Esophagus squamous epithelium (tissue), 5 donors: ENCODE measurements around the gene SCG3. TPM values are rescaled to one million over a fixed set of nuclear protein-coding genes. Genes with fewer than 3 reads are reported as not detected.

Experiments used
- DNase-seq: peaks from one replicate; lab custom pipeline; 2025; lab: John Stamatoyannopoulos, UW
- H3K27ac ChIP-seq, 4 donors: fragments of 200-600 bp; sonication (generic); one replicate each; pipeline ENCODE4 v1.5.1; 2016 to 2019; ENCODE audit warnings: mild to moderate bottlenecking in 1 of 4
- H3K27me3 ChIP-seq, 4 donors: fragments of 200-600 bp; sonication (generic); 1 replicate in 3 of 4; 2 replicates in 1 of 4; pipeline versions ENCODE4 v1.5.1 to v1.6.0; 2017 to 2021; ENCODE audit warnings: antibody characterized with exemption in 1 of 4
- H3K36me3 ChIP-seq, 3 donors: fragments of 200-600 bp; sonication (generic); one replicate each; pipeline ENCODE4 v1.5.1; 2016 to 2019
- H3K4me1 ChIP-seq, 3 donors: fragments of 200-600 bp; sonication (generic); one replicate each; pipeline ENCODE4 v1.5.1; 2017 to 2019
- H3K4me3 ChIP-seq, 4 donors: fragments of 200-600 bp; sonication (generic); 1 replicate in 3 of 4; 2 replicates in 1 of 4; pipeline ENCODE4 v1.5.1; 2016 to 2019; ENCODE audit warnings: mild to moderate bottlenecking in 2 of 4, moderate library complexity in 1 of 4
- H3K9me3 ChIP-seq, 3 donors: fragments of 200-600 bp; sonication (generic); one replicate each; pipeline ENCODE4 v1.5.1; 2016 to 2019
- POLR2A ChIP-seq, 4 donors: fragments of 450-650 bp; IDR thresholded peaks; one replicate each; pipeline ENCODE4 v1.6.1; 2017; ENCODE audit warnings: antibody characterized with exemption in 4 of 4, mild to moderate bottlenecking in 4 of 4, moderate library complexity in 3 of 4
- WGBS, 2 donors: methylation state at CpG; one replicate each; pipeline ENCODE4 v1.1.5; 2018; 5-methylcytosine and 5-hydroxymethylcytosine counted together
- intact Hi-C: fragments of 100-400 bp; cut with DNase I; formaldehyde crosslinking; loops from one replicate; pipeline ENCODE4 v1.15.0; 2022
- total RNA-seq, 4 donors: library from RNA; depleted of rRNA; stranded (reverse); fragments of >200 nt; gene quantifications; one replicate each; pipeline ENCODE4 v1.1.0, GENCODE V29; 2016
- TF ChIP-seq, protein P1 (sequence below), 6 experiments: fragments of 450-650 bp in 4 of 6; fragments of 200-600 bp in 2 of 6; sonication (generic) in 2 of 6; IDR thresholded peaks; one replicate each; pipeline ENCODE4 v1.5.1; 2016 to 2019; ENCODE audit warnings: antibody characterized with exemption in 6 of 6, mild to moderate bottlenecking in 4 of 6, moderate library complexity in 4 of 6
- donor health status: DM: yes; HTN: yes; CAD: no.

The SCG3 gene
- total RNA-seq, 4 donors from 2014 or later, result 0.38 TPM; not detected in 3

DNA sequence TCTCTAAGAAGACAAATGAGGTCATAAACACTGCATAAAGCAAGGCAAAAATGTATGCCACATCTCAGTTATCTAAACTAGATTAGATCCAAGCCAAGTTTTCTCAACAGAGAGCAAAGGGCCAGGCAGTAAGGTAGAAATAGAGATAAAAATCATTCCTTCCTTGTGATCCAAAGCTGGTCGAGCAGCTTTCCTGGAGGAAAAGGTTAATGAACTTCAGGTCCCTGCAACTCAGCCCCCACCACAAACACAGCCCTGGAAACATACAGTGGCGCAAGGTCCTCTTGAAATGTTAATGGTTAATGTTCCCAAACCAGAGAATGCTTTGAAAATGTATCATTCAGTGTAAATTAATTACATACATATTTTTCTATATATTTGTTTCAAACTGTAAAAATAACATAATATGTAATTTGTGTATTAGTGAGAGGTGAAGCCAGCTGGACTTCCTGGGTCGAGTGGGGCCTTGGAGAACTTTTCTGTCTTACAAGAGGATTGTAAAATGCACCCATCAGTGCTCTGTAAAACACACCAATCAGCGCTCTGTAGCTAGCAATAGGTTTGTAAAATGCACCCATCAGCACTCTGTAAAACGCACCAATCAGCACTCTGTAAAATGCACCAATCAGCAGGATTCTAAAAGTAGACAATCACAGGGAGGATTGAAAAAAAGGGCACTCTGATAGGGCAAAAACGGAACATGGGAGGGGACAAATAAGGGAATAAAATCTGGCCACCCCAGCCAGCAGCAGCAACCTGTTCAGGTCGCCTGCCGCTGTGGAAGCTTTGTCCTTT, 39.1 kb downstream of the SCG3 start:
- Histone ChIP-seq H3K4me1 (peaks cover 0 to 20% (median 7%) of the 10 kb centered on the region in 3 donors), H3K9me3 (no peaks in the 10 kb centered on the region)
- WGBS, 2 donors, result 77 to 80% methylated on average over 8 of the region's 8 CpGs

DNA sequence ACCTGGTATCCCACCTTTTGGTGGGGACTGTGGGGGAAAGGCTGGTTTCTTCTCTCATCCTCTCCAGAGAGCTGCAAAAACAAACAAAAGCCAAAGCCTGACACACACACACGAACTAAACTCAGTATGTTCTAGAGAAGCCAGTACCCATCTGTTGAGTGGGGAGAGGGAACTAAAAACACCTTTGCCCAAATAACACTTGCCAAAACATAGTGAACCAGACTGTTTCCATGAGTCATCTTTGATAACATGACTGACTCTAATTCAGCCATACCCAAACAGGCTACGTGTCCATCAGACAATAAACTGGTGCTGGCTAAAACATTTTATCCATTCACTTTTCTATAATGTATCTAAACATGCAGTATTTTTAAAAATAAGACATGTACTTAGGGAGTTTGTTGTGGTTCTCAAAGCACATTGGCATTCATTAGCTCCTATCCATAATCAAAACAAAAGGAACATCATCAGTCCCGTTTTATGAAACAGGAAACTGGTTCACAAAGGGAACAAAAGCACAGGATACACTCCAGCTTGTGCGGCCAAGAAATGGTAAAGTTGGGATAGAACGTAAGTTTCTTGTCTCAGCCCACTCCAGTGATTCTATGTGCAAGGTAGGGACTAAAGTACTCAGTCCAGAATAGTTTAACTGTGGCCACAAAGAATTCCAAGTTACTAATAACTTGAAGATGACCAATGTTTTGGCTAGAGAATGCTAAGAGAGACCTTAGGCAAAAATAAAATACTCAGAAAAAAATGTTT, 40.1 kb downstream of the SCG3 start:
- H3K27me3 ChIP-seq, result no peaks in the 10 kb centered on the region
- DNase-seq, result no peak
- H3K9me3 ChIP-seq, result no peaks in the 10 kb centered on the region
- peak overlapping the region in 1 of 4 donors; percentile 29 for H3K27ac ChIP-seq
- WGBS, 2 donors, result 45 to 53% methylated on average over 5 of the region's 5 CpGs
- intact Hi-C loops, result no loop called here
- H3K4me3 ChIP-seq, result no peak overlapping the region
- TF ChIP-seq, protein P1, sequence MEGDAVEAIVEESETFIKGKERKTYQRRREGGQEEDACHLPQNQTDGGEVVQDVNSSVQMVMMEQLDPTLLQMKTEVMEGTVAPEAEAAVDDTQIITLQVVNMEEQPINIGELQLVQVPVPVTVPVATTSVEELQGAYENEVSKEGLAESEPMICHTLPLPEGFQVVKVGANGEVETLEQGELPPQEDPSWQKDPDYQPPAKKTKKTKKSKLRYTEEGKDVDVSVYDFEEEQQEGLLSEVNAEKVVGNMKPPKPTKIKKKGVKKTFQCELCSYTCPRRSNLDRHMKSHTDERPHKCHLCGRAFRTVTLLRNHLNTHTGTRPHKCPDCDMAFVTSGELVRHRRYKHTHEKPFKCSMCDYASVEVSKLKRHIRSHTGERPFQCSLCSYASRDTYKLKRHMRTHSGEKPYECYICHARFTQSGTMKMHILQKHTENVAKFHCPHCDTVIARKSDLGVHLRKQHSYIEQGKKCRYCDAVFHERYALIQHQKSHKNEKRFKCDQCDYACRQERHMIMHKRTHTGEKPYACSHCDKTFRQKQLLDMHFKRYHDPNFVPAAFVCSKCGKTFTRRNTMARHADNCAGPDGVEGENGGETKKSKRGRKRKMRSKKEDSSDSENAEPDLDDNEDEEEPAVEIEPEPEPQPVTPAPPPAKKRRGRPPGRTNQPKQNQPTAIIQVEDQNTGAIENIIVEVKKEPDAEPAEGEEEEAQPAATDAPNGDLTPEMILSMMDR (IDR thresholded peaks at IDR 0.05), result no peak
- TF ChIP-seq POLR2A (IDR thresholded peaks at IDR 0.05), result no peak
- H3K4me1 ChIP-seq, result peaks cover 4 to 30% (median 13%) of the 10 kb centered on the region in 3 donors
- H3K36me3 ChIP-seq, result peaks cover 0 to 13% (median 0%) of the 10 kb centered on the region in 3 donors

More for the DNA sequence above, 39.1 kb downstream of the SCG3 start:
- no peak for DNase-seq
- Histone ChIP-seq H3K27ac (no peak overlapping the region), H3K4me3 (no peak overlapping the region), H3K27me3 (no peaks in the 10 kb centered on the region), H3K36me3 (peaks cover 0 to 13% (median 0%) of the 10 kb centered on the region in 3 donors)
- no peak for TF ChIP-seq POLR2A (IDR thresholded peaks at IDR 0.05)
- TF ChIP-seq, protein P1 (IDR thresholded peaks at IDR 0.05), result no peak
- intact Hi-C loops, result no loop called here

DNA sequence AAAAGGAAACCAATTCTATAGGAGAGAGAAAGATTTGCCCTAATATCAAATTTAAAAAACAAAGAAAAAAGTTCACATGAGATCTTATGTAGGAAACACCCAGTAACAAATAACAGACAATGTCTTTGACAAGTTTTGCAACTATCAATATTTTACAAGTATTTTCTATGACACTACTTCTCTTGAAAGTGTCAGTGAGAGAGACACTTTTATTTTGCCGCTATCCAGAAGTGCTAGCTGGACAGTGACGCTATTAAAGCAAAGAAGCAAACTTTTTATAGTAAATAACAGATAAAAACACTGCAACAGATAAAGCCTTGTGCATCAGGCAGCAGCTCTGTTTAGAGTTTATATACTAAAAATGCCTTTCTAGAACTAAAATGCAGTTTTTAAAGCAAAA, 42.9 kb downstream of the SCG3 start:
- H3K27me3 ChIP-seq, result no peaks in the 10 kb centered on the region
- H3K4me1 ChIP-seq, result peaks cover 9 to 51% (median 18%) of the 10 kb centered on the region in 3 donors
- H3K27ac ChIP-seq, result peak overlapping the region in 1 of 4 donors; percentile 17
- TF ChIP-seq, protein P1 (IDR thresholded peaks at IDR 0.05), result no peak
- no peak for TF ChIP-seq POLR2A (IDR thresholded peaks at IDR 0.05)
- no peak overlapping the region for H3K4me3 ChIP-seq
- H3K9me3 ChIP-seq, result no peaks in the 10 kb centered on the region
- WGBS, 2 donors, result 86 to 89% methylated on average over 2 of the region's 2 CpGs
- no peak for DNase-seq
- intact Hi-C loops, result no loop called here
- H3K36me3 ChIP-seq, result peaks cover 0 to 13% (median 0%) of the 10 kb centered on the region in 3 donors

DNA sequence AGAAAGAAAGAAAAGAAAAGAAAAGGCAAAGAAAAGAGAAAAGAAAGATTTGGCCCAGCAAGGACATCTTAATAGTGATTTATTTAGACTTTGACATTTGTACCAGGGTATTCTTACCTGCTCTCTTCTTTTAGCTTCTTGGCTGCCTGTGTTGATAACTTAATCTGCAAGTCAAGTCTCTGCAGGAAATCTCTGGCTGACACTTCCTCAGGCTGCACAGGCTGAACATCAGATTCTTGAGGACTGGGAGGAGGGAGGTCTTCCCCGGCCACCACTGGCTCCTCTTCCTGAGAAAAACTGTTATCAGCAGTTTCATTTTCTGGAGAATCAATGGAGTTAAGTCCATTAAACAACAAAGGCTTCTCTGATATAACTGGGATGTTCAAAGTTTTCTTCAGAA, 43.4 kb downstream of the SCG3 start:
- H3K27me3 ChIP-seq, result no peaks in the 10 kb centered on the region
- DNase-seq, result no peak
- intact Hi-C loops, result no loop called here
- H3K27ac ChIP-seq, result peak overlapping the region in 1 of 4 donors; percentile 17
- peaks cover 0 to 13% (median 0%) of the 10 kb centered on the region in 3 donors for H3K36me3 ChIP-seq
- H3K4me3 ChIP-seq, result no peak overlapping the region
- H3K4me1 ChIP-seq, result peaks cover 9 to 51% (median 18%) of the 10 kb centered on the region in 3 donors
- no peak for TF ChIP-seq POLR2A (IDR thresholded peaks at IDR 0.05)
- TF ChIP-seq, protein P1 (IDR thresholded peaks at IDR 0.05), result no peak
- H3K9me3 ChIP-seq, result no peaks in the 10 kb centered on the region
- WGBS, 2 donors, result 17 to 22% methylated on average over 1 of the region's 1 CpG
